Left colon (tissue), 2 donors: ENCODE results near the gene OR51T1. TPM values are rescaled to one million over a fixed set of nuclear protein-coding genes. Genes with fewer than 3 reads are reported as not detected.

Source experiments
- ATAC-seq: fragments of 200-7000 bp; cut with Tn5 transposase; one replicate; pipeline ENCODE4 v1.9.1; 2020; ENCODE audit warnings: mild to moderate bottlenecking, moderate library complexity
- DNase-seq, 2 donors: peaks; one replicate each; pipeline ENCODE4 v3.0.0-alpha.2; 2020
- intact Hi-C, 2 donors: fragments of 100-400 bp; cut with DNase I in 1 of 2; cut with micrococcal nuclease in 1 of 2; formaldehyde crosslinking; loops; one replicate each; pipeline versions ENCODE4 v1.11.2 to v1.14.0; 2022; cut with DNase I, micrococcal nuclease
- total RNA-seq, 2 donors: library from RNA; stranded (reverse); fragmentation: NEBNext Ultra II Directional; extraction: Animal tissue kit (Norgen Biotek cat#: 25700); gene quantifications; one replicate each; pipeline ENCODE4 v1.2.1, GENCODE V29; 2021
- donor health status: DM: no; HTN: no; CAD: no.
- donor health status: DM: yes; HTN: yes; CAD: no.

Gene OR51T1
- total RNA-seq, 2 donors from 2014 or later: not detected

GRCh38 chr11:4922304-4922703 is 40.6 kb downstream of the OR51T1 start:
- ATAC-seq (no peak), DNase-seq (no peak)
- intact Hi-C loops: no loop called here

- ATAC-seq (no peak), DNase-seq (no peak)
- intact Hi-C loops: no loop called here
Measured at GRCh38 chr11:4924239-4924638, 42.5 kb downstream of the OR51T1 start, which contains the start of gene OR51G1. OR51G1 (minus strand) TSS chr11:4924339; CDS start chr11:4924339, 0 bp downstream.

DNA sequence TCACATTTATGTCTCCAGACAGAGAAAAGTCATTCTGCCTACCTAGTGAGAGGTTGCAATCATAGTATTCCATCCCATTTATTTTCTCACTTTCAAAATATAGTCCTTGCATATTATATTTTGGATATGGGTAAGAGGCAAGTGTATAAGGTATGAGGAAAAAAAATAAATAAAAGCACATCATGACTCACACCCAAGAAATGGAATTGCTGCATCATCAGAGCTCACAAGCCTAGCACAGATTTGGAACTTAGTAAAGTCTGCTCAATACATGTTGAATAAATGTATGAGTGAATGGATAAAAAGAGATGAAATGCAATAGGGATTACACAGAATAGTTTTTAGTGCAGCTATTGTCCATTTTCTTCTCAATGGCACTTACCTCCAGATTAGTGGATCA is 44.9 kb downstream of the OR51T1 start:
- DNase-seq (no peak), ATAC-seq (no peak)
- intact Hi-C loops: no loop called here

Other genes starting within 250 kb of the OR51T1 start
- not detected for gene OR51D1, start 244.4 kb upstream of the OR51T1 start, total RNA-seq
- gene OR51E1, start 237.9 kb upstream of the OR51T1 start, total RNA-seq: 1 to 10 TPM in 1 of 2 donors, under 1 TPM in 1; 0.64 to 1.3 TPM
- gene OR51E2, start 184.0 kb upstream of the OR51T1 start, total RNA-seq: under 1 TPM; 0.18 to 0.84 TPM
- not detected for gene MMP26, start 177.1 kb upstream of the OR51T1 start, total RNA-seq
- gene OR51F1, start 112.0 kb upstream of the OR51T1 start, total RNA-seq: not detected
- gene OR52R1, start 77.5 kb upstream of the OR51T1 start, total RNA-seq: not detected
- gene OR51F2, start 60.6 kb upstream of the OR51T1 start, total RNA-seq: not detected
- not detected for gene OR51S1, start 32.7 kb upstream of the OR51T1 start, total RNA-seq
- not detected for gene OR51A7, start 21.9 kb downstream of the OR51T1 start, total RNA-seq
- gene OR51G2, start 37.5 kb downstream of the OR51T1 start, total RNA-seq: not detected
- gene OR51G1, start 42.4 kb downstream of the OR51T1 start, total RNA-seq: not detected
- gene OR51A4, start 65.7 kb downstream of the OR51T1 start, total RNA-seq: not detected
- gene OR51A2, start 73.8 kb downstream of the OR51T1 start, total RNA-seq: not detected
- not detected for gene OR51L1, start 113.0 kb downstream of the OR51T1 start, total RNA-seq
- not detected for gene OR52J3, start 164.6 kb downstream of the OR51T1 start, total RNA-seq
- gene OR52E2, start 177.7 kb downstream of the OR51T1 start, total RNA-seq: not detected
- gene OR52E1, start 187.7 kb downstream of the OR51T1 start, total RNA-seq: not detected